Keratinocyte (primary cell): ENCODE data around the gene C1QL3. TPM values are rescaled to one million over a fixed set of nuclear protein-coding genes. Genes with fewer than 3 reads are reported as not detected.

Source experiments
- DNase-seq: peaks from one replicate; pipeline ENCODE4 v3.0.0-alpha.2; 2011; ENCODE audit warnings: low read depth, missing footprints, low spot score
- FAIRE-seq: peaks from 2 replicates; lab custom pipeline; 2011; peaks lifted over from hg19 to GRCh38; lab: Jason Lieb, UNC
- H2AFZ ChIP-seq: 2 replicates; pipeline ENCODE4 v1.6.0; 2012; ENCODE audit warnings: low read length, control low read depth, inconsistent platforms; ENCODE audit not compliant: control insufficient read depth
- H3K27ac ChIP-seq: 2 replicates; pipeline ENCODE4 v1.5.1; 2011; ENCODE audit warnings: low read length; ENCODE audit not compliant: control insufficient read depth, insufficient read depth
- H3K27me3 ChIP-seq: 3 replicates; pipeline ENCODE4 v1.6.0; 2011; ENCODE audit warnings: low read length; ENCODE audit not compliant: control insufficient read depth, insufficient read depth; ENCODE audit errors: extremely low read depth
- H3K36me3 ChIP-seq, 2 experiments: 2 replicates in 1 of 2; 3 replicates in 1 of 2; pipeline ENCODE4 v1.5.1; 2011; ENCODE audit warnings: low read length in 2 of 2, mild to moderate bottlenecking in 1 of 2; ENCODE audit not compliant: control insufficient read depth in 2 of 2, insufficient read depth in 2 of 2; ENCODE audit errors: extremely low read depth in 1 of 2
- H3K4me1 ChIP-seq: 3 replicates; pipeline ENCODE4 v1.5.1; 2011; ENCODE audit warnings: low read length; ENCODE audit not compliant: control insufficient read depth, insufficient read depth; ENCODE audit errors: extremely low read depth
- H3K4me2 ChIP-seq: 3 replicates; pipeline ENCODE4 v1.6.0; 2011; ENCODE audit warnings: low read depth, low read length; ENCODE audit not compliant: control insufficient read depth, insufficient read depth; ENCODE audit errors: extremely low read depth
- H3K4me3 ChIP-seq, 3 experiments: fragments of 200-600 bp in 1 of 3; sonication (generic) in 1 of 3; 2 replicates in 2 of 3; 3 replicates in 1 of 3; pipeline ENCODE4 v1.5.1; 2011 to 2016; ENCODE audit warnings: low read length in 3 of 3, mild to moderate bottlenecking in 3 of 3, control low read depth in 2 of 3, inconsistent platforms in 1 of 3, low read depth in 1 of 3, mixed read lengths in 1 of 3, mixed run types in 1 of 3, moderate library complexity in 1 of 3; ENCODE audit not compliant: control insufficient read depth in 2 of 3, insufficient read depth in 2 of 3; ENCODE audit errors: extremely low read depth in 1 of 3
- H3K79me2 ChIP-seq: 2 replicates; pipeline ENCODE4 v1.6.0; 2012; ENCODE audit warnings: low read length; ENCODE audit not compliant: control insufficient read depth, insufficient read depth
- H3K9ac ChIP-seq: 3 replicates; pipeline ENCODE4 v1.6.0; 2011; ENCODE audit warnings: low read length; ENCODE audit not compliant: control insufficient read depth, insufficient read depth; ENCODE audit errors: extremely low read depth
- H3K9me1 ChIP-seq: 3 replicates; pipeline ENCODE4 v1.6.0; 2011; ENCODE audit warnings: low read length; ENCODE audit not compliant: control insufficient read depth, insufficient read depth; ENCODE audit errors: extremely low read depth
- H3K9me3 ChIP-seq: 2 replicates; pipeline ENCODE4 v1.5.1; 2012; ENCODE audit warnings: low read depth, low read length; ENCODE audit not compliant: control insufficient read depth
- H4K20me1 ChIP-seq: 3 replicates; pipeline ENCODE4 v1.6.0; 2011; ENCODE audit warnings: low read length; ENCODE audit not compliant: control insufficient read depth, insufficient read depth; ENCODE audit errors: extremely low read depth
- EZH2 ChIP-seq: IDR thresholded peaks from one replicate; pipeline ENCODE4 v1.6.1; 2012; ENCODE audit warnings: inconsistent platforms, mild to moderate bottlenecking, low read length, moderate library complexity
- dilution Hi-C: fragments of 300-500 bp; cut with MboI; formaldehyde crosslinking; loops from one replicate; pipeline ENCODE4 v1.7.0; 2020; ENCODE audit warnings: low sequenced_read_pairs; ENCODE audit not compliant: extremely low pct_ligation_motif_present
- polyA minus RNA-seq, 3 experiments: library from RNA; depleted of rRNA, polyadenylated mRNA; stranded (reverse); fragments of >200 nt; gene quantifications; 1 replicate in 1 of 3; 2 replicates in 1 of 3; 3 replicates in 1 of 3; pipeline ENCODE4 v1.2.3, GENCODE V29; 2011
- polyA plus RNA-seq, 5 experiments: library from polyadenylated mRNA; depleted of rRNA in 3 of 5; stranded (reverse) in 3 of 5; stranded (forward) in 1 of 5; unstranded in 1 of 5; fragments of >200 nt; gene quantifications; 1 replicate in 1 of 5; 2 replicates in 3 of 5; 3 replicates in 1 of 5; pipeline versions ENCODE4 v1.2.1 to v1.2.3, GENCODE V29; 2011 to 2012; ENCODE audit warnings: missing spikeins in 2 of 5, low read depth in 1 of 5, low replicate concordance in 1 of 5
- TF ChIP-seq, protein P1 (sequence below), 3 experiments: IDR thresholded peaks in 1 of 3; conservative IDR thresholded peaks in 1 of 3; optimal IDR thresholded peaks in 1 of 3; 2 replicates in 2 of 3; 3 replicates in 1 of 3; pipeline versions ENCODE3 to v1.5.1; 2011; ENCODE audit warnings: low read length in 3 of 3, mild to moderate bottlenecking in 3 of 3, moderate library complexity in 2 of 3, control low read depth in 1 of 3, inconsistent platforms in 1 of 3; ENCODE audit not compliant: insufficient read depth in 2 of 3; ENCODE audit errors: extremely low read depth in 1 of 3

Gene C1QL3
- 0.03 TPM in 1 of 3 replicates, not detected in the others for polyA plus RNA-seq
- not detected for polyA plus RNA-seq (2011; ENCODE audit: low read depth)
- not detected in 2 replicates for polyA plus RNA-seq (2011; cell fraction: cytosol; rRNA removed)
- polyA plus RNA-seq (2011; cell fraction: nucleus; rRNA removed), result not detected in 2 replicates
- 0.20 and 0.54 TPM in 2 replicates for polyA plus RNA-seq (2012; ENCODE audit: low replicate concordance)
- not detected in 3 replicates for polyA minus RNA-seq
- polyA minus RNA-seq (2011; cell fraction: cytosol; rRNA and poly(A)+ RNA removed), result not detected
- not detected in 2 replicates for polyA minus RNA-seq (2011; cell fraction: nucleus; rRNA and poly(A)+ RNA removed)

DNA sequence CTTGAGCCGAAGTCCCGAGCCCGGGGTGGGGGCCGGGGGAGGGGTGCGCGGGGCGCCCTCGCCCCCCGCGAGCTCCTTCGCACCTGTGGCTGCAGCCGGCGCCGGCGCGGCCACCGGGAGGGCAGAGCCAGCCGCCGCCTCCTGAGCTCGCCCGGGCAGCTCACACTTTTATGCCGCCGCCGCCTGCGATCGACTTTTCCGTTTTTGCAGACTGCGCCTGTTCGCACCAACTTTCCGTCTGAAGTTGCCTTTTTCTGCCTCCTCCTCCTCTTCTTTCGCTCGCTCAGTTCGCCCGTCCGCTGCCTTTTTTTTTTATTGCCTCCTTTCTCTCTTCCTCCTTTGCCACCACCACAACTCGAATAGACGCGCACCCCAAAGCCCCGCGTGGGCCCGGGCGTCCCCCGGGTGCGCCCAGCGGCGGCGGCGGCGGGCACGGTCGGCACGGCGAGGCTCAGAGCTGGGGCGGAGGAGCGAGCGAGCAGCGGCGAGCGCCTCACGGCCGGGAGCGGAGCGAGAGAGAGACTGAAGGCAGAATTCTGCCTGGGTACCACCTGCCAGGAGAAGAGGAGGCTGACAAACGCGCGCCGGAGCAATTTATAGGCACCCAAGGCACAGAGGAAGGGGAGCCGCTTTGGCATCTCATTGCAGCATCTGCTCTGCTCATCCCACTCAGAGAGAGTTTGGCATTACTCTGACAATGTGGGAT lies at the start of gene C1QL3:
C1QL3 (minus strand) TSS at position 569 of the 706 bp plus-strand sequence. CDS start 814 bp downstream, outside the sequence.
- Histone ChIP-seq H3K4me1 (no peaks in the 10 kb centered on the region), H3K79me2 (no peaks in the 10 kb centered on the region), H3K36me3 (no peaks in the 10 kb centered on the region), H3K9me3 (no peaks in the 10 kb centered on the region), H3K4me3 (peak within 1 kb of the TSS; percentile 21 to 68 (median 55)), H3K27ac (no peak within 1 kb of the TSS), H4K20me1 (no peaks in the 10 kb centered on the region), H3K9ac (no peak within 1 kb of the TSS), H3K27me3 (peaks cover 36% of the 10 kb centered on the region), H3K9me1 (no peaks in the 10 kb centered on the region), H3K4me2 (peak within 1 kb of the TSS; percentile 69), H2AFZ (peak within 1 kb of the TSS; percentile 10)
- dilution Hi-C loops, result no loop called here
- FAIRE-seq (no peak), DNase-seq (no peak)
- TF ChIP-seq, protein P1, sequence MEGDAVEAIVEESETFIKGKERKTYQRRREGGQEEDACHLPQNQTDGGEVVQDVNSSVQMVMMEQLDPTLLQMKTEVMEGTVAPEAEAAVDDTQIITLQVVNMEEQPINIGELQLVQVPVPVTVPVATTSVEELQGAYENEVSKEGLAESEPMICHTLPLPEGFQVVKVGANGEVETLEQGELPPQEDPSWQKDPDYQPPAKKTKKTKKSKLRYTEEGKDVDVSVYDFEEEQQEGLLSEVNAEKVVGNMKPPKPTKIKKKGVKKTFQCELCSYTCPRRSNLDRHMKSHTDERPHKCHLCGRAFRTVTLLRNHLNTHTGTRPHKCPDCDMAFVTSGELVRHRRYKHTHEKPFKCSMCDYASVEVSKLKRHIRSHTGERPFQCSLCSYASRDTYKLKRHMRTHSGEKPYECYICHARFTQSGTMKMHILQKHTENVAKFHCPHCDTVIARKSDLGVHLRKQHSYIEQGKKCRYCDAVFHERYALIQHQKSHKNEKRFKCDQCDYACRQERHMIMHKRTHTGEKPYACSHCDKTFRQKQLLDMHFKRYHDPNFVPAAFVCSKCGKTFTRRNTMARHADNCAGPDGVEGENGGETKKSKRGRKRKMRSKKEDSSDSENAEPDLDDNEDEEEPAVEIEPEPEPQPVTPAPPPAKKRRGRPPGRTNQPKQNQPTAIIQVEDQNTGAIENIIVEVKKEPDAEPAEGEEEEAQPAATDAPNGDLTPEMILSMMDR (optimal IDR thresholded peaks at IDR 0.05 in 1 of 3, IDR thresholded peaks at IDR 0.05 in 1 of 3, conservative IDR thresholded peaks at IDR 0.05 in 1 of 3; ENCODE audit: extremely low read depth in 1 of 3, insufficient read depth in 2 of 3, low read length in 3 of 3), result no peak
- no peak for TF ChIP-seq EZH2

DNA sequence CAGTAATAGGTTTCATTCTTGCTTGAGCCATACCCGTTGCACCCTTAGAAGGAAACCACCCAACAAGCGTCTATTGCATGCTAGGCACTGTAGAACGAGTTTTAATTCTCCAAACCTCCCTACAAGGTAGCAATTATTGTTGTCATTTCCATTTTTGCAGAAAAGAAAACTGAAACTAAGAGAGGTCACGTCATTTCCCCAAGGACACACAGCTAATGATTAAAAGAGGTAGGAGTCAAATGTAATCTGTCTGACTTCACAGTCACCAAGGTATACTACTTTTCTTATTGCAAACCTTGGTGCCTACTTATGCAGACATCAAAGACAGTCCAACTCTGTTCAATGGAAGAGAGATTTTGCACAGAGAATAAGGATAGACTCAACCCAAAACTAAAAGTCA lies 49.1 kb upstream of the C1QL3 start:
- Histone ChIP-seq H3K9me1 (no peaks in the 10 kb centered on the region), H3K4me2 (no peak overlapping the region), H4K20me1 (no peaks in the 10 kb centered on the region), H3K4me1 (no peaks in the 10 kb centered on the region), H3K79me2 (no peaks in the 10 kb centered on the region), H3K9me3 (no peaks in the 10 kb centered on the region), H3K36me3 (no peaks in the 10 kb centered on the region), H3K27me3 (no peaks in the 10 kb centered on the region), H2AFZ (no peak overlapping the region), H3K9ac (no peak overlapping the region), H3K4me3 (no peak overlapping the region), H3K27ac (no peak overlapping the region)
- DNase-seq (no peak), FAIRE-seq (no peak)
- dilution Hi-C loops, result no loop called here
- TF ChIP-seq, protein P1 (optimal IDR thresholded peaks at IDR 0.05 in 1 of 3, IDR thresholded peaks at IDR 0.05 in 1 of 3, conservative IDR thresholded peaks at IDR 0.05 in 1 of 3; ENCODE audit: extremely low read depth in 1 of 3, insufficient read depth in 2 of 3, low read length in 3 of 3), result no peak
- no peak for TF ChIP-seq EZH2
